PC-9 (cell line): Measurements from ENCODE around the gene UNC5B.

Source experiments
- CTCF ChIP-seq: fragments of 200-600 bp; sonication (generic); conservative IDR thresholded peaks from 2 replicates; pipeline ENCODE4 v1.6.1; 2017; ENCODE audit warnings: mixed run types, antibody characterized with exemption, mild to moderate bottlenecking, moderate library complexity
- EZH2 ChIP-seq: fragments of 200-600 bp; sonication (generic); IDR thresholded peaks from 2 replicates; pipeline ENCODE4 v1.8.0; 2017; ENCODE audit warnings: antibody characterized with exemption, low read depth

- TF ChIP-seq CTCF (no peak), EZH2 (no peak)
Measured at GRCh38 chr10:71211053-71211452, 1.3 kb upstream of the UNC5B start.
